HCT116 (cell line): ENCODE results near the gene CAB39. TPM values are rescaled to one million over a fixed set of nuclear protein-coding genes. Genes with fewer than 3 reads are reported as not detected.

ENCODE experiments used
- ATAC-seq: fragments of 200-7000 bp; cut with Tn5 transposase; 2 replicates; pipeline ENCODE4 v1.9.1; 2020; ENCODE audit warnings: mild to moderate bottlenecking, moderate library complexity
- BruUV-seq: library from RNA; stranded (reverse); fragments of 400-500 nt; replicated peaks from 2 replicates; lab custom pipeline; 2021; lab: Mats Ljungman, UMichigan
- CTCF ChIA-PET: fragments of 300-600 bp; sonication (Branson Sonifier 250); formaldehyde crosslinking; loops from one replicate; lab custom pipeline; 2021; ENCODE audit warnings: antibody characterized with exemption; lab: Charles Lee
- POLR2A ChIA-PET: fragments of 300-600, 350-600 bp; sonication (Branson Sonifier 250); formaldehyde crosslinking; loops from one replicate; lab custom pipeline; 2021; ENCODE audit warnings: antibody characterized with exemption; lab: Charles Lee
- RAD21 ChIA-PET, 2 experiments: fragments of 300-600 bp; sonication (Branson Sonifier 250); formaldehyde crosslinking; loops; one replicate each; lab custom pipeline; 2023; ENCODE audit warnings: low total read pairs in 2 of 2; ENCODE audit not compliant: uncharacterized antibody in 2 of 2, unreplicated experiment in 2 of 2, low non-redundant PET in 1 of 2; lab: Charles Lee
- DNase-seq: peaks from one replicate; pipeline ENCODE4 v3.0.0-alpha.2; 2010; ENCODE audit warnings: low read depth, low spot score
- H2AFZ ChIP-seq: fragments of 200-600 bp; shearing (Covaris generic), sonication (generic); 2 replicates; pipeline ENCODE4 v1.6.1; 2017; ENCODE audit warnings: low read depth, mixed run types, mixed read lengths, antibody characterized with exemption, low read length; ENCODE audit not compliant: poor library complexity, severe bottlenecking
- H3K27ac ChIP-seq: 2 replicates; pipeline ENCODE4 v1.5.1; 2012; ENCODE audit warnings: low read depth, low read length
- H3K27me3 ChIP-seq: fragments of 200-600 bp; sonication (generic); 2 replicates; pipeline ENCODE4 v1.6.1; 2016; ENCODE audit warnings: mixed run types, low read length, mixed read lengths; ENCODE audit not compliant: insufficient read depth
- H3K36me3 ChIP-seq, 2 experiments: fragments of 200-500 bp in 1 of 2; fragments of 200-600 bp in 1 of 2; sonication (Bioruptor generic) in 1 of 2; sonication (generic) in 1 of 2; 2 replicates each; pipeline versions ENCODE4 v1.5.1 to v1.6.1; 2014 to 2016; ENCODE audit warnings: low read length in 2 of 2, inconsistent platforms in 1 of 2, mixed read lengths in 1 of 2, mixed run types in 1 of 2; ENCODE audit not compliant: insufficient read depth in 2 of 2, control insufficient read depth in 1 of 2
- H3K4me1 ChIP-seq, 2 experiments: fragments of 200-600 bp in 1 of 2; sonication (generic) in 1 of 2; 2 replicates each; pipeline versions ENCODE4 v1.5.1 to v1.6.1; 2012 to 2017; ENCODE audit warnings: low read length in 2 of 2, inconsistent platforms in 1 of 2, mild to moderate bottlenecking in 1 of 2, mixed read lengths in 1 of 2, mixed run types in 1 of 2, moderate library complexity in 1 of 2; ENCODE audit not compliant: insufficient read depth in 2 of 2, control insufficient read depth in 1 of 2
- H3K4me2 ChIP-seq: fragments of 200-600 bp; sonication (generic); 2 replicates; pipeline ENCODE4 v1.6.1; 2017; ENCODE audit warnings: mixed run types, low read length, mixed read lengths
- H3K4me3 ChIP-seq, 2 experiments: fragments of 200-600 bp in 1 of 2; sonication (generic) in 1 of 2; replicated peaks in 1 of 2; 2 replicates each; pipeline ENCODE4 v1.5.1; 2011 to 2016; ENCODE audit warnings: low read length in 2 of 2, control low read depth in 1 of 2, low read depth in 1 of 2, mild to moderate bottlenecking in 1 of 2, mixed read lengths in 1 of 2, mixed run types in 1 of 2
- H3K79me2 ChIP-seq: fragments of 200-600 bp; sonication (generic); 2 replicates; pipeline ENCODE4 v1.6.1; 2017; ENCODE audit warnings: mild to moderate bottlenecking, mixed run types, low read length, moderate library complexity, mixed read lengths; ENCODE audit not compliant: insufficient read depth
- H3K9ac ChIP-seq: fragments of 200-600 bp; sonication (generic); 2 replicates; pipeline ENCODE4 v1.6.1; 2016; ENCODE audit warnings: low read length, mixed read lengths
- H3K9me2 ChIP-seq: fragments of 200-600 bp; sonication (generic), shearing (Covaris generic); 2 replicates; pipeline ENCODE4 v1.6.1; 2017; ENCODE audit warnings: mixed run types, mild to moderate bottlenecking, moderate library complexity; ENCODE audit not compliant: insufficient read depth
- H3K9me3 ChIP-seq, 2 experiments: fragments of 200-500 bp in 1 of 2; fragments of 200-600 bp in 1 of 2; sonication (Bioruptor generic) in 1 of 2; sonication (generic) in 1 of 2; 2 replicates each; pipeline ENCODE4 v1.6.1; 2014 to 2017; ENCODE audit warnings: low read length in 2 of 2, mixed read lengths in 2 of 2, inconsistent platforms in 1 of 2, low read depth in 1 of 2, mild to moderate bottlenecking in 1 of 2, mixed run types in 1 of 2, moderate library complexity in 1 of 2; ENCODE audit not compliant: control insufficient read depth in 1 of 2, insufficient read depth in 1 of 2
- H4K20me1 ChIP-seq: fragments of 200-600 bp; sonication (generic), shearing (Covaris generic); 2 replicates; pipeline ENCODE4 v1.6.1; 2017; ENCODE audit warnings: mixed run types, mild to moderate bottlenecking, moderate library complexity; ENCODE audit not compliant: insufficient read depth
- CBX3 ChIP-seq: IDR thresholded peaks from 2 replicates; pipeline ENCODE4 v1.6.1; 2012; ENCODE audit warnings: low read depth
- EGR1 ChIP-seq: IDR thresholded peaks from 2 replicates; pipeline ENCODE4 v1.6.1; 2012; ENCODE audit warnings: low read depth
- ELF1 ChIP-seq: IDR thresholded peaks from 2 replicates; pipeline ENCODE4 v1.6.1; 2012; ENCODE audit warnings: low read depth, borderline replicate concordance
- FOSL1 ChIP-seq: IDR thresholded peaks from 2 replicates; pipeline ENCODE4 v1.6.1; 2012; ENCODE audit warnings: low read depth
- JUND ChIP-seq: IDR thresholded peaks from 2 replicates; pipeline ENCODE4 v1.6.1; 2012
- POLR2AphosphoS5 ChIP-seq: IDR thresholded peaks from 2 replicates; pipeline ENCODE4 v1.6.1; 2011; ENCODE audit warnings: mild to moderate bottlenecking, low read depth, low read length, moderate library complexity
- RAD21 ChIP-seq: IDR thresholded peaks from 2 replicates; pipeline ENCODE4 v1.6.1; 2012; ENCODE audit warnings: low read depth, mild to moderate bottlenecking
- SIN3A ChIP-seq: IDR thresholded peaks from 2 replicates; pipeline ENCODE4 v1.6.1; 2012; ENCODE audit warnings: low read depth
- SP1 ChIP-seq: IDR thresholded peaks from 2 replicates; pipeline ENCODE4 v1.6.1; 2012; ENCODE audit warnings: low read depth
- TCF7L2 ChIP-seq: IDR thresholded peaks from 2 replicates; pipeline ENCODE4 v1.7.0; 2011; ENCODE audit warnings: borderline replicate concordance, inconsistent platforms; ENCODE audit not compliant: insufficient read depth, insufficient read length; ENCODE audit errors: extremely low read depth
- YY1 ChIP-seq: IDR thresholded peaks from 2 replicates; pipeline ENCODE4 v1.6.1; 2011; ENCODE audit warnings: low read length, low read depth, moderate library complexity, mild to moderate bottlenecking; ENCODE audit not compliant: insufficient replicate concordance; ENCODE audit errors: extremely low read depth
- ZFX ChIP-seq: fragments of 450-650 bp; IDR thresholded peaks from 2 replicates; pipeline ENCODE4 v1.6.1; 2017
- intact Hi-C: fragments of 100-400 bp; cut with micrococcal nuclease; formaldehyde crosslinking; loops from 2 replicates; pipeline ENCODE4 v1.10.0; 2022
- total RNA-seq: library from RNA; stranded (reverse); gene quantifications from one replicate; pipeline ENCODE4 v1.2.1, GENCODE V29; 2021; ENCODE audit not compliant: unreplicated experiment
- TF ChIP-seq, protein P1 (sequence below): IDR thresholded peaks from 2 replicates; pipeline ENCODE4 v1.6.1; 2012
- TF ChIP-seq, protein P2 (sequence below), 3 experiments: fragments of 200-600 bp in 1 of 3; sonication (generic) in 1 of 3; IDR thresholded peaks in 2 of 3; conservative IDR thresholded peaks in 1 of 3; 2 replicates each; pipeline ENCODE4 v1.5.1; 2012 to 2017; ENCODE audit warnings: low read depth in 2 of 3, low read length in 2 of 3, antibody characterized with exemption in 1 of 3, borderline replicate concordance in 1 of 3, control low read depth in 1 of 3, mild to moderate bottlenecking in 1 of 3, mixed read lengths in 1 of 3, mixed run types in 1 of 3, moderate library complexity in 1 of 3; ENCODE audit not compliant: insufficient read depth in 1 of 3

CAB39 gene
- total RNA-seq, 1 experiment from 2014 or later = 63.6 TPM

- TF ChIP-seq SIN3A (no peak), EGR1 (no peak), ELF1 (no peak), FOSL1 (no peak), RAD21 (no peak)
Measured at GRCh38 chr2:230685178-230685577, 27.5 kb upstream of the CAB39 start (continued).

DNA sequence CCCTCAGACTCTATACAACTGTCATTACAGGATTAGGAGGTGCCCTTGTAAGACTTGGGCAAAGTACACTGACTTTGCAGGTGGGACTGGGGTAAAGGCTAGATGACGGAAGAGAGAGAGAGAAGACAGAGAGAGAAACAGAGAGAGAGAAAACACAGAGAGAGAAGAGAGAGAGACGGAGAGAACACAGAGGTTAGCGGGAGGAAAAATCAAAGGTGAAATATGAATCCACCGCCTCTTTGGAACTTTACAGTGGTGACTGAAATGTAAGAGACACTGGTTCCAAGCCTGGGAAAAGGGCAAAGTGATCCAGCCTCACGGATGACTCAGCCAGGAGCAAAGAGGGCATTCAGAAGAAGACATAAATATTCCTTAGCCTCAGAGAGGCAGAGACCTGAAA is 25.1 kb upstream of the CAB39 start:
- peaks cover 62 to 84% of the 10 kb centered on the region in 2 experiments for H3K4me1 ChIP-seq
- peak; percentile 53 for ATAC-seq
- ChIA-PET CTCF (no interaction called here), POLR2A (no interaction called here), RAD21 (no interaction called here)
- no peaks in the 10 kb centered on the region for H3K79me2 ChIP-seq
- no peaks in the 10 kb centered on the region for H3K36me3 ChIP-seq
- peak overlapping the region; percentile 23; the same call in 1 of the 2 replicates for H3K27ac ChIP-seq
- no TSS peak for BruUV-seq
- H2AFZ ChIP-seq = peak overlapping the region; percentile 79
- peak overlapping the region in 1 of 2 experiments; percentile 20; a peak in 1 of 4 replicates for H3K4me3 ChIP-seq
- intact Hi-C loops = loop anchor here (10.0 kb wide), 1 partner anchor 107 kb away; no protein-coding TSS in a partner anchor
- H3K4me2 ChIP-seq = peak overlapping the region; percentile 79
- H3K9me3 ChIP-seq = no peaks in the 10 kb centered on the region
- no peaks in the 10 kb centered on the region for H3K9me2 ChIP-seq
- no peaks in the 10 kb centered on the region for H3K27me3 ChIP-seq
- peak; percentile 40; the same call in 1 of the 2 replicates for TF ChIP-seq POLR2AphosphoS5
- TF ChIP-seq TCF7L2 = peak; percentile 90
- peak; percentile 83 for TF ChIP-seq SP1
- TF ChIP-seq, protein P1, sequence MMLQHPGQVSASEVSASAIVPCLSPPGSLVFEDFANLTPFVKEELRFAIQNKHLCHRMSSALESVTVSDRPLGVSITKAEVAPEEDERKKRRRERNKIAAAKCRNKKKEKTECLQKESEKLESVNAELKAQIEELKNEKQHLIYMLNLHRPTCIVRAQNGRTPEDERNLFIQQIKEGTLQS = no peak
- no peak for TF ChIP-seq ZFX
- TF ChIP-seq FOSL1 = peak; percentile 75
- peak; percentile 43 for TF ChIP-seq YY1
- peak; percentile 75 for TF ChIP-seq JUND
- TF ChIP-seq CBX3 = peak; percentile 53; the same call in 1 of the 2 replicates
- TF ChIP-seq, protein P2, sequence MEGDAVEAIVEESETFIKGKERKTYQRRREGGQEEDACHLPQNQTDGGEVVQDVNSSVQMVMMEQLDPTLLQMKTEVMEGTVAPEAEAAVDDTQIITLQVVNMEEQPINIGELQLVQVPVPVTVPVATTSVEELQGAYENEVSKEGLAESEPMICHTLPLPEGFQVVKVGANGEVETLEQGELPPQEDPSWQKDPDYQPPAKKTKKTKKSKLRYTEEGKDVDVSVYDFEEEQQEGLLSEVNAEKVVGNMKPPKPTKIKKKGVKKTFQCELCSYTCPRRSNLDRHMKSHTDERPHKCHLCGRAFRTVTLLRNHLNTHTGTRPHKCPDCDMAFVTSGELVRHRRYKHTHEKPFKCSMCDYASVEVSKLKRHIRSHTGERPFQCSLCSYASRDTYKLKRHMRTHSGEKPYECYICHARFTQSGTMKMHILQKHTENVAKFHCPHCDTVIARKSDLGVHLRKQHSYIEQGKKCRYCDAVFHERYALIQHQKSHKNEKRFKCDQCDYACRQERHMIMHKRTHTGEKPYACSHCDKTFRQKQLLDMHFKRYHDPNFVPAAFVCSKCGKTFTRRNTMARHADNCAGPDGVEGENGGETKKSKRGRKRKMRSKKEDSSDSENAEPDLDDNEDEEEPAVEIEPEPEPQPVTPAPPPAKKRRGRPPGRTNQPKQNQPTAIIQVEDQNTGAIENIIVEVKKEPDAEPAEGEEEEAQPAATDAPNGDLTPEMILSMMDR (IDR thresholded peaks at IDR 0.05 in 2 of 3, conservative IDR thresholded peaks at IDR 0.05 in 1 of 3; ENCODE audit: borderline replicate concordance in 1 of 3, insufficient read depth in 1 of 3, low read depth in 2 of 3, low read length in 2 of 3) = no peak
- no peaks in the 10 kb centered on the region for H4K20me1 ChIP-seq
- DNase-seq = peak; percentile 64
- peak overlapping the region; percentile 26 for H3K9ac ChIP-seq
